HG02943 (cell line): ENCODE measurements around the gene HACD3.
"Not testable (repeated sequence)": the region's sequence is repeated elsewhere in the genome, so short reads cannot be mapped to it uniquely, and the experiment has no call there.

Source experiments
- ATAC-seq: cut with Tn5 transposase; IDR thresholded peaks from one replicate; pipeline ENCODE4 v1.9.1; 2021; ENCODE audit warnings: mild to moderate bottlenecking, low read depth, moderate library complexity; ENCODE audit not compliant: unreplicated experiment

Gene HACD3

DNA sequence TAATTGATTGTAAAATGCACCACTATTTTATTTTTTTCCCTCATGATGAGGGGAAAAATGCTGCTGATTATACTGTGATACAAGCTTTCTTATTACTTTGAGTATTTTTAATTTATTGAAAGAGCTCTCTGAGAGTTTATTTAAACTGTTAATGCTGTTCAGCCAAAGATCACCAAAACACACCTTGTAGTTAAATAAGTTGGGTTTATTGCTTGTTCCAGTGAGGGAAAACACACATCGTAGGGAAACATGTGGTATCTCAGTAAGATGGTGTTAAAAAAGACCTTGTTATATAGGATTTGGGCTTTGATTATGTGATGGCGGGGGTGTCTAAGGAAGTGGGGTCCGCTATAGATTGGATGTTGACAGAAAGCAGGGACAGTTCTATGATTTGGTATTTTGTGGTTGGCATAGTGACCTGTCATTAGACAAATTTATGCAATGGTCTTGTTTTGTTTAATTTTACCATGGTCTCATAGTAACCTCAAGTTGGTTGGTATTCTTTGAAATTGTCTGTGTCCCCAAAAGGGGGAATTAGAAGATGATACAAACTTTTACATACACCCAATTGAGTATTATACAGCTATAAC is 11.1 kb downstream of the HACD3 start:
- no peak for ATAC-seq

DNA sequence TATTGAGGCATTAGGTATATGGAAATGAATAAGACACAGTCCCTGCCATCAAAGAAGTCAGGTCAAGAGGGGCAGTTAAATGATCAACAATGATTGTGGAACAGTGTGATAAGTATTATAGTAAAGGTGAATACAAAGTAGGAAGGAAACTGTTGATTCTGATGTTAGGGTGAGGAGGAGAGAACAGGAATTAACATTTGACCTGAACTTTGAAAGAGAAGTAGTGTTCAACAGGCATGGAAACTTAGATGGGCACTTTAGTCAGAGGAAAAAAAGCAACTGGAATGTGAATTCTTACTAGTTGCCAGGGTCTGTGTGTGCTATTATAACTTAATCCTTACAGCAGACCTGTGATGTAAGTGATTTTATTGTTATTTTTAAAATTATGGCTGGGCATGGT is 17.6 kb downstream of the HACD3 start:
- no peak for ATAC-seq

DNA sequence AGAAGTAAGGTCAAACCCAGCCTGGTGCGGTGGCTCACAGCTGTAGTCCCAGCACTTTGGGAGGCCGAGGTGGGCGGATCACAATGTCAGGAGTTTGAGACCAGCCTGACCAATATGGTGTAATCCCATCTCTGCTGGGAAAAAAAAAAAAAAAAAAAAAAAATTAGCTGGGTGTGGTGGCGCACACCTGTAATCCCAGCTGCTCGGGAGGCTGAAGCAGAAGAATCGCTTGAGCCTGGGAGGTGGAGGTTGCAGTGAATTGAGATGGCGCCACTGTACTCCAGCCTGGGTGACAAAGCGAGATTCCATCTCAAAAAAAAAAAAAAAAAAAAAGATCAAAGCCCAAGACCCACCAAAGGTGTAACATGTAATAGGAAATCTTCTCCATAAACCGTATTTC is 19.0 kb downstream of the HACD3 start:
- ATAC-seq, result not testable (repeated sequence)

- ATAC-seq, result no peak
Measured at GRCh38 chr15:65550681-65551098, 20.4 kb downstream of the HACD3 start.

DNA sequence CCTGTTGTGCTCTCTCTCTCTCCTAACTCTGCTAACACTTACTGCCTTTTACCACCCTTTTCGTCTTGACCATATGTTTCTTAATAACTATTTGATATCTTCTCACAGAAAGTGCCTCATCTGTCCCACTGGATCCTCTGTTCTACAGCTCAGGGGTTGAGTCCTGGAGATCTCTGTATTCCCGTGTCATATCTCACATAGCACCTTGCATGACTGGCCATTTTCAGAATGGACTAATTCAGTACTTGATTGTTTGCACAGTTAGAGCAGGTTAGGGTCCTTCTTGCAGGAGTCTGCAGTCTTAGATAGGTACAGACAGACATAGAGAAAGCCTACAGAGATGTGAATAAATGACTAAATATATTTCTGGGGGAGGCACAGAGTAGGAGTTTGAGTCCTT is 20.9 kb downstream of the HACD3 start:
- ATAC-seq, result no peak

DNA sequence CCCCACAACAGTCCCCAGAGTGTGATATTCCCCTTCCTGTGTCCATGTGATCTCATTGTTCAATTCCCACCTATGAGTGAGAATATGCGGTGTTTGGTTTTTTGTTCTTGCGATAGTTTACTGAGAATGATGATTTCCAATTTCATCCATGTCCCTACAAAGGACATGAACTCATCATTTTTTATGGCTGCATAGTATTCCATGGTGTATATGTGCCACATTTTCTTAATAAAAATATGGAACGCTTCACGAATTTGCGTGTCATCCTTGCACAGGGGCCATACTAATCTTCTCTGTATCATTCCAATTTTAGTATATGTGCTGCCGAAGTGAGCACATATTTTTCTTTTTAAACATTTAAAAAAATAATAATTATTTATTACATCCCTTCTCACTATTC is 22.6 kb downstream of the HACD3 start:
- ATAC-seq, result not testable (repeated sequence)

- ATAC-seq, result no peak
Measured at GRCh38 chr15:65553691-65554090, 23.4 kb downstream of the HACD3 start.

- ATAC-seq, result no peak
Measured at GRCh38 chr15:65556622-65557021, 26.4 kb downstream of the HACD3 start.

DNA sequence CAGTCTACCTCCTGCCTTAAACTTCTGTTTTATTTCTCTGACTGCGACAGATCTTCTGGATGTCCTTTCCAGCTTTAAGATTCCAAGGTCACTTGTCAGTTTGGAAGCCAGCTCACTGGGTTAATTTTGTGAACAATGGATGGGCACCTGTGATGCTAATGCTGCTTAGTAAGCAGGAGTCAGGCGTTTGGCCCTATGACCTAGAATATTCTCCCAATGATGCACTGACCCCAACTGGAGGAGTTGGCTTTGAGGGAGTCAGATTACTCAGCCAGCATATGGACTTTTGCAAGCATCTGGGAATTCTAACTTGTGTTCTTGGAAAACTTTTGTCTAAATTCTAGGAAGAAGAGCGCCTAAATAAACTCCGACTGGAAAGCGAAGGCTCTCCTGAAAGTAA is 28.1 kb downstream of the HACD3 start:
- no peak for ATAC-seq

DNA sequence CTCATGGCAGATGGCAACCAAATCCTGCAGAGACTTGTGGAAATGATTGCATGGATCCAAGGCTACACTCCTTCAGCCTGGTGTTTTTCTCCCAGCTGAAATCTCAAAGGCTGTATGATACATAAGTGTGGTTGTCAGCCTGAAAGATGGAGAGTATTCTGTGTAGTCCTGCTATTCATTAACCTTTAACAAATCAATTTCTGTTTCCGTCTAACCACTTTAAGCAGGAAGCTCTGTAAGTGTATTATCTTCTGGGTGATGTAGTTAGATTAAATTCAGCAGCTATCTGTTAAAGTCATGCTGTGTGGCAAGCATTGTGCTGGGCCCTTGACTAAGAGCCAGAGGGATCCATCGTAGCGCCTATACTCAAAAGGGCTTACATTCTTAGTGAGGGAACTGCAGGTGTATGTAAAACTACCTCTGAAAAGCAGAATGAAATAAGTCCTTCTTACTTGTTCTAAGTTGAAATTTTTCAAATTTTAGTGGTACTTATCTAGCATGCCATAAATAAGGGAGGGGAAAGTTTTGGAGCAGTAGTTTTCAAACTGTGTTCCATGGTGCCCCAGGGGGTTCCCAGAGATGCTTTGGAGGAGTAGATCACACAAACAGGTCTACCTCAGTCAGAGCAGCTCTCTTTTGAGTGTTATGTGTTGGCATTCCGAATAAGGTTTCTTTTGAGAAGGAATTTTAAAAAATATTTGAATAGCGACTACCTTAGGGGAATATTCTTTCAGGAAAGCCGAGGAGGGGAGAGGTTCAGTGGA is 28.9 kb downstream of the HACD3 start:
- no peak for ATAC-seq

DNA sequence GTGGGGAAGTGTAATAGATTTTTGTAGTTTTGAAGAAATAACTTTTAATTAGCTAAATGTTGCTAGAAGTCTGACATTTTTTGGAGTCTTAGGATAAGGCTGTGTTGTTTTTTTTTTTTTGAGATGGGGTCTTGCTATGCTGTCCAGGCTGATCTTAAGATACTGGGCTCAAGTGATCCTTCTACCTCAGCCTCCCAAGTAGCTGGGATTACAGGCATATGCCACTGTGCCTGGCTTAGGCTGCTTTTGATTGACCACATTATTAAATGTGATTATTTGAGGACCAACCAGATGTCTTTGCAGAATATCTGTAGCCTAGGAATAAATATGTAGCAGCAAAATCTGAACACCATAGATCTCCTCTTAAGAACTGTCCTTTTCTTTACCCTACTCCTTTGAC is 29.7 kb downstream of the HACD3 start:
- no peak for ATAC-seq

DNA sequence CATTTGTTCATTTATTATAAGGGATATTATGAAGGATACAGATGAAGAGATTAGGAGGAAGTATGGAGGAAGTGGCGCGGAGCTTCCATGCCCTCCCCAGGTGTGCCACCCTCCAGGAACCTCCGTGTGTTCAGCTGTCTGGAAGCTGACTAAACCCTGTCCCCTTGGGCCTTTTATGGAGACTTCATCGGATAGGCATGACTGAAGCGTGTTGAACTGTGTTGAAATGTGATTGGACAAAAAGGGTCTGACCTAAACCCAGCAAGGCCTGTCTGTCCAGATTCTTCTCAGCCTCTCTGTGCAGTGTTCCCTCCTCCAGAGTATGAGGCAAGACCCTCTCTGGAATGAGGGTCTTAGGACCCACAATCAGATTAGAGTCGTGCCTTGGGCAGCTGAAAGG is 31.7 kb downstream of the HACD3 start:
- no peak for ATAC-seq

- ATAC-seq, result no peak
Measured at GRCh38 chr15:65569728-65570127, 39.5 kb downstream of the HACD3 start.

- ATAC-seq, result no peak
Measured at GRCh38 chr15:65571971-65572370, 41.7 kb downstream of the HACD3 start.

DNA sequence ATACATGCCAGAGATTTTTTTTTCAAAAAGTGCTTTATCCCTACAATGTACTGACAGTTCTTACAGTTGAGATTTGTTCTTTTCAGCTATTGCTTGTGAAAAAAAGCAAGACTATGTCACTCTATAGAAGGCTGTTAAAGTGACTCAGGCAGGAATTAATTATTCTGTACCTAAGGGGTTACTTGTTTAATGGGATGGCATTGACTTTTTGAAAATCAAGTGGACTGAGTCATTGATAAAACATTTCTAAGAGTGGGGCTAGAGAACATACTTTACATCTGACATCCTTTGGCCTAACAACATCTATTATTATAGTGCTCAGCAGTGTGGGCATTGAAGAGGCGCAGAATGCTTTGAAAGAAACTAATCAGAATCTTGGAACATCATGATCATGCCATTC is 46.4 kb downstream of the HACD3 start:
- no peak for ATAC-seq

DNA sequence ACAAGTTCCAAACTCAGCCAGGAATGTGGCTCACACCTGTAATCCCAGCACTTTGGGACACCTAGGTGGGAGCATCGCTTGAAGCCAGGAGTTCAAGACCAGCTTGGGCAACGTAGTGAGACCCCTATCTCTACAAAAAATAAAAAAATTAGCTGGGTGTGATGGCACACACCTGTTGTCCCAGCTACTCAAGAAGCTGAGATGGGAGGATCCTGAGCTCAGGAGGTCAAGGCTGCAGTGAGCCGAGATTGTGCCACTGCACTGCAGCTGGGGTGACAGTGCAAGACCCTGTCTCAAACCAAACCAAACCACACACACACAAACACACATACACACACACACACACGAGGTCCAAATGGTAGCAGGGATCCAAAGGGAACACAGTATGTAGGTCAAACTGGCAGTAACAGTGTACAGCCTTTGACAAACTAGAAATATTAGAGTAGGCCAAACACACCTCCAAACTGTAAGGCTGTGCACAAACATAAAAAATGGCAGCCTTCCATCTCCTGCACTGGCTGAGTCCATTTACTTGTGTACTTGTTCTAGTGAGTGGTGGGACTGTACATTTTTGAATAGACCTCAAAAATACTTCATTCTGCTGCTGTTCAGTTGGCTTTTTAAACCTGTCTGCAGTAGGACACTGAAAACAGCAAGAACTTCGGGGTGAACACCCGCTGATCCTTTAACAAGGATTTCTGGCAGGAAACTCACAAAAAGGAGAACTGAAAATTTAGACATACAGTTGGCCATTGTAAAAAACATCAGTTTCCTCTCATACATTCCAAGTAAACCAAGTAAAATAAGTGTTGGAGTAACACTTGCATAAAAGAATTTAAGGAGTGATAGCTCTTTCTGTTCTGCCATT is 47.1 kb downstream of the HACD3 start:
- no peak for ATAC-seq

- no peak for ATAC-seq
Measured at GRCh38 chr15:65578904-65579728, 48.9 kb downstream of the HACD3 start.

DNA sequence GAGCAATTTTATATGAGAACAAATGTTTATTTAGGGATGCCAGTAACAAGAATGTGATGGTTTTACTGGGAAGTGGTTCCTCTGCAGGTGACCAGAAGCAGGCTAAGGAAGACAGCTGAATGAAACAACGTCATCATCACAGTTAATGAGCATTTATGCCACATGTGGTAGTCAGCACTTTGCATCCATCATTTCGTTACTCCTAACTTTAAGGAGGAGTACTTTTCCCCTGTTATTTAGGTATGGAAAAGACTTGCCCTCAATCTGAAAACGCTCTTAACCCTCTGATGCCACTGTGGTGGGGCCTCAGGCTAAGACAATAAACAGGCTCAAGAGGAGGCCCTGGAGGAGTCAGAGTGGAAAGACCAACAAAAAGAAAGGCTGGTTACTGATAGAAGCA is 49.5 kb downstream of the HACD3 start:
- no peak for ATAC-seq

- no peak for ATAC-seq
Measured at GRCh38 chr15:65580287-65580686, 50.0 kb downstream of the HACD3 start.

- no peak for ATAC-seq
Measured at GRCh38 chr15:65583701-65584100, 53.4 kb downstream of the HACD3 start.

DNA sequence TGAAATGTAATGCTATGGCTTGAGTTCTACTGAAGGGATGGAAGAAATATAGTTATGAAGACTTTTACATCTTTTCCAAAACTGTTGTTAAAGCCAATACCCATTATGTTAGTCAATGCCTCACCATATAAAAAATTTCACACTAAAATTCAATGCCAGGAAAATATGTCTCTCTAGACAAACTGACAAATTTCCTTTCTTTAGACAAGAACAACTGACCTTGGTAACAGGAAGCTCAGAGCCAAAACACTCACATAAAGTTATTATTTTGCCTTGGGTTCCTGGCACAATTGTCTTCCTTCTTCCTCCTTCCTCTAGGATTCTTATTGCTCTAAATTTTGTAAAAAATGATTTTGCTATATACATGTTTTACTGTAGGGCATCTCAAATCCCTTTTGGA is 54.0 kb downstream of the HACD3 start:
- ATAC-seq, result no peak
